GM21529 (cell line): Measurements from ENCODE around the gene NFIL3.
"Not testable (repeated sequence)": the region's sequence is repeated elsewhere in the genome, so short reads cannot be mapped to it uniquely, and the experiment has no call there.

Experiments
- ATAC-seq: cut with Tn5 transposase; IDR thresholded peaks from one replicate; pipeline ENCODE4 v1.9.1; 2021; ENCODE audit not compliant: unreplicated experiment

NFIL3 gene

DNA sequence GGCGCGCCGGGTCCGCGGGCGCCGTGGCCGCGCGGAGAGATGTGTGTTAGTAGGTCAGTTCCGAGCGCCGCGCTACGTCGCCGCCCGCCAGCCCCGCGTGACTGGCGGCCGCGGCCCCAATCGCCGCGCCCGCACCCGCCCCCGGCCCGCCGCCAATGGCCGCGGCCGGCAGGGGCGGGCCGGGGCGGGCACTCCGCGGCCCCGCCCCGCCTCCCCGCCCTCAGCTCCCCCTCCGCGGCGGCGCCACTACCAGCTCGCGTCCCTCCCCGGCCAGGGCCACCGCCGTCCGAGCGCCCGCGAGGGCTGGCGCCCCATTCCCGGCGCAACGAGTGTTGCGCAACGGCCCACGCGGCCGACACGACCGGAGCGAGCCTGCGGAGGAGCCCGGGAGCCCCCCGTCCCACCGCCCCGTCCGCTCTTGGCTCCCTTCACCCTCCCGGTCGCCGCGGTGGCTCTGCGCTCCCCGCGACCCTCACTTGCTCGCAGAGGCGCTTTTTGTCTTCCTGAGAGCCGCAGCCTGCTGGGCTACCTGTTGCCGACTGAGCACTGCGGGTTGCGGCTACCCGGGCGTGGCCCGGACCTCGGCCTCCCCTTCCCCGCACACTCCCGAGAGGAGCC lies at the start of gene NFIL3:
Gene NFIL3, minus strand, starts transcription at position 48 of the 618 bp plus-strand sequence. CDS start 13,098 bp downstream, outside the sequence.
- ATAC-seq, result peak; percentile 80

- not testable (repeated sequence) for ATAC-seq
These were observed 47.9 kb upstream of the NFIL3 start for GRCh38 chr9:91471524-91471923.

DNA sequence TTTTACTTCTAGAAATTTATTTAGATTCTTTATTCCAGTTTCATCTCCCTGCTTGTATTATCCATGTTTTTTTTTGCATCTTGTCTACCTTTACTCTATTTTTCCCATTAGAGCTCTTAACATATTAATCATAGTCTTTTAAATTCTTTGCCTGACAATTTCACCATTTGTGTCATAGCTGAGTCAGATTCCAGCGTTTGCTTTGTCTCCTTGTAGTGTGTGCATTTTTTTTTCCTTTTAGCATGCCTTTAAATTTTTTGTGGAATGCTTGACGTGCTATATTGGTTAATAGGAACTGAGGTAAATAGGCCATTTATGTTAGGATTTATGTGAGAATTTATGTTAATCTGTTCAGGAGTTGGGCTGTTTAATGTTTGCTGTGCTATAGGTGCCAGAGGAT lies 41.8 kb upstream of the NFIL3 start:
- no peak for ATAC-seq

- ATAC-seq, result no peak
These were observed 35.3 kb upstream of the NFIL3 start for GRCh38 chr9:91458906-91459305.

GRCh38 chr9:91452844-91453243 lies 29.2 kb upstream of the NFIL3 start:
- no peak for ATAC-seq

DNA sequence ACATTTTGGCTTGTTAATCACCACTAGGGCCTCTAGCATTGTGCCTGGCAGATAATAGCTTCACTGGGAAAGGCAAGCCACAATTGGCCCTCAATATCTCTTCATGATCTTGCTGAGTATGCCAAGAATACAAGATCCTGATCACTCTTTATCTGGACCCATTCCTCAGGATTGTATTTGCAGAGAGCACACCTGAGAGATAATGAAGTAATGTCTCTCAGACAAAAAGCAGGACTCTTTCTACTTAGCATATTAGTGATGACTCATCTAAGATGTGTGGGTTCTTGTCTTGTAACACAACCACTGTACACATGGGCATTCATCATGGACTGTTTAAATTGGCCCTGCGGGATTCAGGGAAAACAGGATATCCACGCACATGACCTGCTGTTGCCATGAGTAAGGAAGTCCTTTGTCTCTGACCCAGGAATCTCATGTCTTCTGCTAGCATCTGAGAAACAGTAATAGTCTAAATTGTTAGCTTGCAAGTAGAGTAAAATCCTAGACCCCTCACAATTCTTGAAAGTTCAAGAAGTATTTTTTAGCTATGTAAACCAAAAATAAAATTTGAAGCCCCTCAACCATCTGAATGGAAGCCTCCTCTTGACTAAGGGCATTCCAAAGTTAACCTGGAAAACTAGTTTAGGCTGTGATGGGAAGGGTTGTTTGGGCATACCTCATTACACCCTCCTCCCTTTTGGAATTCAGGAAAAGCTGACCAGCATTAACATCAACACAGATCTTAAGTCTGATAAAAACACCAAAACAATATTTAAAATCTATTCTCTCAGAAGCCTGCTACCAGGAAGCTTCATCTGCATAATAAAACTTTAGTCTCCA lies 28.0 kb upstream of the NFIL3 start:
- no peak for ATAC-seq

DNA sequence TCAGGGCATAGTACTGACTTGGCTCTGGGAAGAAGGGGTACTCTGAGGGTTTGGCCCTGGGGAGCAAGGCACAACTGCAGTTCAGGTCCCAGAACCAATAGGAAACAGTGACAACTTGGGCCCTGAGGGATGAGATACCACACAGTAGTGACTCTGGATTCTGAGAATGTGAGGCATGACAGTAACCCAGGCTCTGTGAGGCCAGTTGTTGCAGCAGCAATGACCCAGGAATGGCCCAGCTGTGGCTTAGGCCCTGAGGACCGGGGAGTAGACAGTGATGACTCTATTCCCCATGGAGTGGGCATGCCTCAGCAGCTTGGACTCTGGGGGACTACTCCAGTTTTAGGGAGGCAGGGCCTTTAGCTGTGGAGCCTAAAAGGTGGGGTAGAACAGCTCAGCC lies 21.5 kb upstream of the NFIL3 start:
- no peak for ATAC-seq

DNA sequence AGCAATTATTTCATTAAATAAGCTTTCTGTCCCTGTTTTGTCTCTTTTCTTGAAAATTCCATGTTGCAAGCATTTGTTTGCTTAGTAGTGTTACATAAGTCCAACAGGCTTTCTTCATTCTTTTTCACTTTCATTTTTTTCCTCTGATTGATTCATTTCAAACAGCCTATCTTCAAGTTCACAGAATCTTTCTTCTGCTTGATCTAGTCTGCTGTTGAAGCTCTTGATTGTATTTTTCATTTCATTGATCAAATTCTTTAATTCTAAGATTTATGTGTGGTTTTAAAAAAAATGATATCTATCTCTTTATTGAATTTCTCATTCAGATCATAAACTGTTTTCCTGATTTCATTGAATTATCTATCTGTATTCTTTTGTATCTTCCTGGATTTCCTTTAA lies 20.4 kb upstream of the NFIL3 start:
- ATAC-seq, result no peak

- no peak for ATAC-seq
These were observed 19.8 kb upstream of the NFIL3 start for GRCh38 chr9:91443321-91443993.

- ATAC-seq, result no peak
These were observed 13.2 kb upstream of the NFIL3 start for GRCh38 chr9:91436841-91437240.

- ATAC-seq, result no peak
These were observed 9.5 kb upstream of the NFIL3 start for GRCh38 chr9:91433180-91433579.

GRCh38 chr9:91431485-91431884 lies 7.9 kb upstream of the NFIL3 start:
- no peak for ATAC-seq

GRCh38 chr9:91429501-91429900 lies 5.9 kb upstream of the NFIL3 start:
- no peak for ATAC-seq

DNA sequence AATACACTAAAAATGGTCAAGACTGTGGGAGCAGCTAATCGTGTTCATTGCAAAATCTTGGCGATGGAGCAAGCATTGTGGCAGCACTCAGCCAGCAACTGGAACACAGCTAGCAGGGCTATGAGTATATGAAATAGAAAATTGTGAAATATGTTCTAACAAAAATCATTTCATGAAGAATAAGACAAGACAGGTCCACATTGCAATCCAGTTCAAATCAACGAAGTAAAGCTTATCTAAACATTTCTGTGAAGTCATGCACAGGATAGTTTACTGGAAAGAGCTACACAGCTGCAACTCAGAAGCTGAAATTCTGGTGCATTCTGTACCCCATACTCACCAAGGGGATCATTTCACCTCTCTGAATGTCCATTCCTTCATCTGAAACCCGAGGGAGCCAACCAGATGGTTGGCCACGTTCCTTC lies 5.3 kb upstream of the NFIL3 start:
- no peak for ATAC-seq

- no peak for ATAC-seq
These were observed 4.8 kb upstream of the NFIL3 start for GRCh38 chr9:91428436-91428835.

DNA sequence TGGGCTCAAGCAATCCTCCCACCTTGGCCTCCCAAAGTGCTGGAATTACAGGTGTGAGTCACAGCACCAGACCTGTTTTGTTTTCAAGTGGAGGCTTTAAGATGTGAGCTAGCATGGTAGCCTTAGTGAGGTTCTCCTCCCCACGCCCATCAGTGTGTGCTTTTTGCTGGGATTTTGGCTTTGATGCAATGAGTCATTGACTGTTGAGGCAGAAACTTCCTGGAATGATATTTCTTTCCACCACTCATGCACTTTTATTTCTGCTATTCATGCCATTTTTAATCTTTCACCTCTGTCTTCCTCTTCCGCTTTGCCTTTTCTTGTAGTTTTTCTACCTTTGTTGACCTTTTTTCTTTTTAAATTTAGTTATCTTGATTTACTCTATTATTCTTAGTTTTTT lies 4.2 kb upstream of the NFIL3 start:
- ATAC-seq, result no peak

GRCh38 chr9:91426123-91426745 lies 2.6 kb upstream of the NFIL3 start:
- ATAC-seq, result no peak

DNA sequence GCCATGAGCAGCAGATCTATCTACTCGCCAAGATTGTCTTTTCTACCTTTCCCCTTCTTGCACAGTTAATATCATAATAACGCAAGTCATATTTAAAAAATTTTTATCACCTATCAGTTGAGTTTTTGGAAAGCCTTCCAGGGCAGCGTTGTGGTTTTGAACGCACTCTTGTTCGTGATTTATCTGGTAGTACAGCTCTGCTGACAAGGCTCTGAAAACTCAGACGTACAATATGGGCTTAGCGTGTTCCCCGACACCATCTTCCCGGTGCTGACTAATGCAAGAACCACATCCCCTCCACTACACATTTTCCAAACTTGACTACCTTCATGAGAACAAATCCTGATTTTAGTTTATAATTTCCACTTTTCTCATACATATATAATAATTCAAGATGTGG lies 1.6 kb upstream of the NFIL3 start:
- ATAC-seq, result no peak

DNA sequence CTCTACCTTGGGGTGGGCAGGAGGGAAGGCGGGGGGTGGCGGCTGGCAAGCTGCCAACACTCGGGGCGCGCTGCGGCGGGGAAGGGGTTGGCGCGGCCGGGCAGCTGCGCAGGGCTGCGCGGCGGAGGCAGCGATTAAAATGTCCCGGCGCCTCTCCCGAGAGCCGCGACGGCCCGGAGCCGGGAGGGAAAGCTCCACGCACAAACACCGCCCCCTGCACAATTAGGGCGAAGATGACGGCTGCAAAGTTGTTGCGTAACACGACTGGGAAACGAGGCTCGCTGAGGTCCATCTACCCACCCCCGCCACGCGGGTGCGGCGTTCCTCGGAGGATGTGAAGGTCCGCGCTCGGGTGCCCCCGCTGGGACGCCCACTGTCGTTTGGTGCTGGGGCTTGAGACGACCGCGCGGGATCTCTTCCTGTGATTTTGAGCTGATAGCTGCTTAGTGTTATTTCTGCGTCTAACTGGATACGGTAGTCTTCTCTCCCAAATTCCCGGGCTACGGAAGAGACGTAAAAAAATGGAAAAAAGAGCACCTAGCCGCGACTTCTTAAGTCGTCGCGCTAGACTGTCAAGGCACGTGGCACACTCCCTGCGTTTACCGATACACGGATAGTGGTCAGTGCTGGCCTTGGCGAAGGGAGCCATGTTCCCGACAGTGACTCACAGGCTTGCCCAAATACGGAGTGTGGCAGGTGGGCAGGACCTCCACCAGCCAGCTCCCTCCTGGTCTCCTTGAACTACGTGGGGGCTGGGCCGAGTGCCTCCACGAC lies 958 bp upstream of the NFIL3 start:
- ATAC-seq, result peak; percentile 9

DNA sequence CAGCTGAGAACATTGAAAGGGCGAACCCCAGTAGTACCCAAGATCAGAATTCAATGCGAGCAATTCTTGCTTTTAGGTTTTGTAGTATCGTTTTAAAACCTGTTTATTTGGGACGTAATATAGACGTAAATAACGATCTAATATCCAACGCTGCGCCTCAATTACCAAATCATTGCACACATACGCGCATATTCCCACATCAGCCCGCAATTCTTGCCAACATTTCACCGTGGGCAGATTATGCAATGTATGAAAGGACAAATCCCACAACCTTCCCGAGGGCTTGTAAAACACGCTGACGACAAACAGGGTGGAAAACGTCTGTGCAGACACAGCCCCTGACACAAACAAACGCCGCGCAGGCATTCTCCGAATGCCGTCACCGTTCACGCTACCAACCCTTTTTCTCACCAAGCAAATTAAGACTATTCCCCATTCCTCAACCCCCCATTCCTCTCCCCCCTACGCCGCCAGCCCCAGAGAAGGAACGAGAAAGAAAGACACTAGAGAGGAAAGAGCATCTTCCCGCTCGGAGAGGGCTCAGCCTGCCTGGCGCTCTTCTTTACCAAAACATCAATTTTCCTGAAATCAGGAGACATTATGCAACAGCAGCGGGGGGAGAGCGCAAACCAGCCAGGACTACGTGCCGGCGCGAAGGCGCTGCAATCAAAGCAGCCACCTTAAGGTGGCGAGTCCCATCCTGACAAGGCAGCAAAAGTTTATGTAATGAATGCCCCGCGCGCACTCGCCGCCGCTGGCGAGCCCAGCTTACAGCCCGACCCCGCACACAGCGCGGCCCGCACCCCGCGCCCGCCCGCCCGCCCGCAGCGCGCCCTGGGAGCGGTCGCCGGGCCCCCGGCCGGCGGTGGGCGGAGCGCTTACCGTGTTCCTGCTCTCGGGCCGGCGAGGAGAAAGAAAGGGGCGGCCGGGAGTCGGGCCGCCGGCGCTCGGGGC lies 597 bp downstream of the NFIL3 start:
- peak; percentile 41 for ATAC-seq
